Fibroblast of the aortic adventitia (primary cell): ENCODE data around the gene OR6C74. TPM values are rescaled to one million over a fixed set of nuclear protein-coding genes. Genes with fewer than 3 reads are reported as not detected.

Experiments
- DNase-seq: peaks from one replicate; pipeline ENCODE4 v3.0.0-alpha.2; 2010; ENCODE audit warnings: low read depth
- H3K4me3 ChIP-seq: 2 replicates; pipeline ENCODE4 v1.5.1; 2011; ENCODE audit warnings: low read depth, mild to moderate bottlenecking, control low read depth, low read length, moderate library complexity
- total RNA-seq: library from RNA; depleted of rRNA; stranded (reverse); fragments of >200 nt; gene quantifications from 2 replicates; pipeline ENCODE4 v1.2.3, GENCODE V29; 2012; ENCODE audit warnings: low replicate concordance
- TF ChIP-seq, protein P1 (sequence below): IDR thresholded peaks from 2 replicates; pipeline ENCODE4 v1.5.1; 2011; ENCODE audit warnings: mild to moderate bottlenecking, low read length, control low read depth, inconsistent platforms; ENCODE audit not compliant: insufficient read depth

The OR6C74 gene
- total RNA-seq, 1 donor = not detected

DNA sequence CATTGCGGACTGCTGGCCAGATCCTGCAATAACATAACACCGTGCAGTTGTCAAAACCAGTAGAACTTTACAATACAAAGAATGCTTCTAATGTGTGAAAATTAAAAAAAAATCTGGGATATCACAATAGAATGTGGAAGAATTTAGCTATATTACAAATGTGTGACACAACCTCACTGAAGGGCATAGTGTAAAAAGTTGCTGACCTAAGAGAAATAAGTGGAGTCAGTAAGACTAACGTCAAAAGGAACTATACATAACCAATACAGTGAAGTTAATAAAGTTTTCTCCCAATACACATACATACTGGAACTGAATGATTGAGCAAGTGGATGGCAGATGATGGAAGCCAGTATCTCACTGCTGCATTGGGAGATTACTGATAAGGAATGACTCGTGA, 12.4 kb downstream of the OR6C74 start:
- DNase-seq = no peak
- TF ChIP-seq, protein P1, sequence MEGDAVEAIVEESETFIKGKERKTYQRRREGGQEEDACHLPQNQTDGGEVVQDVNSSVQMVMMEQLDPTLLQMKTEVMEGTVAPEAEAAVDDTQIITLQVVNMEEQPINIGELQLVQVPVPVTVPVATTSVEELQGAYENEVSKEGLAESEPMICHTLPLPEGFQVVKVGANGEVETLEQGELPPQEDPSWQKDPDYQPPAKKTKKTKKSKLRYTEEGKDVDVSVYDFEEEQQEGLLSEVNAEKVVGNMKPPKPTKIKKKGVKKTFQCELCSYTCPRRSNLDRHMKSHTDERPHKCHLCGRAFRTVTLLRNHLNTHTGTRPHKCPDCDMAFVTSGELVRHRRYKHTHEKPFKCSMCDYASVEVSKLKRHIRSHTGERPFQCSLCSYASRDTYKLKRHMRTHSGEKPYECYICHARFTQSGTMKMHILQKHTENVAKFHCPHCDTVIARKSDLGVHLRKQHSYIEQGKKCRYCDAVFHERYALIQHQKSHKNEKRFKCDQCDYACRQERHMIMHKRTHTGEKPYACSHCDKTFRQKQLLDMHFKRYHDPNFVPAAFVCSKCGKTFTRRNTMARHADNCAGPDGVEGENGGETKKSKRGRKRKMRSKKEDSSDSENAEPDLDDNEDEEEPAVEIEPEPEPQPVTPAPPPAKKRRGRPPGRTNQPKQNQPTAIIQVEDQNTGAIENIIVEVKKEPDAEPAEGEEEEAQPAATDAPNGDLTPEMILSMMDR = no peak
- no peak overlapping the region for H3K4me3 ChIP-seq

DNA sequence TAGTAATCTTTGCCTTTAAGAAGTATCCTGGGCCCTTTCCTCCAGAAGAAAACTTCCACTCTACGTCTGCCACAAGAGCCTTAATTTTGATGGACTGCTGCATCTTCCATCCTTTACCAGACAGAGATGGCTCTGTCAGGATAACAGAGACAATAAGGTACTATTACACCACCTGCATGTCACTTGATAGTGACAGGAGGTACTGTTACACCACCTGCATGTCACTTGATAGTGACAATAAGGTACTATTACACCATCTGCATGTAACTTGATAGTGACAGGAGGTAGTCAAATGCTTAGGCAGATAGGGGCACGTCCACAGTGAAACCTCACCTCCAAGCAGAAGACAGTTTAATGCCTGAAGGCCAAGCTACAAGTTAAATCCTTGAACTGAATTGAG, 13.9 kb downstream of the OR6C74 start:
- no peak overlapping the region for H3K4me3 ChIP-seq
- DNase-seq = no peak
- TF ChIP-seq, protein P1 = no peak

DNA sequence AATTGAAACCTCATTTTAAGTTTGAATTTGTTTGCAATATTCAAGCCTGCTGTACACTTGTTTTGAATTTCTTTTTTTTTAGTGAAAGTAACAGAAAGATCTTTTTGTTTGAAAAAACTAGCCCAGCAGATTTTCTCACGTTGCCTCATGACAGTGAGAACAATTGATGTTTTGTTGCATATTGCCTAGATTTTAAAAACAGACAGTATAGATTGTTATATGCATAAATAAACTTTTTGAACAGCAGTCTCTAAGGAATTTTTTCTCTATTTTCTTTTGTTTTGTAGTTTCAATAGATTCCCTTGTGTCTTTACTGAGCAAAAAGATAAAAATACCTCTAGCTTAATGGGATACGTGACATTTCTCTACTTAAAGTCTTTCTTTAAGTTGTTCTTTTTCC, 36.6 kb downstream of the OR6C74 start:
- DNase-seq = no peak
- TF ChIP-seq, protein P1 = no peak
- H3K4me3 ChIP-seq = no peak overlapping the region

DNA sequence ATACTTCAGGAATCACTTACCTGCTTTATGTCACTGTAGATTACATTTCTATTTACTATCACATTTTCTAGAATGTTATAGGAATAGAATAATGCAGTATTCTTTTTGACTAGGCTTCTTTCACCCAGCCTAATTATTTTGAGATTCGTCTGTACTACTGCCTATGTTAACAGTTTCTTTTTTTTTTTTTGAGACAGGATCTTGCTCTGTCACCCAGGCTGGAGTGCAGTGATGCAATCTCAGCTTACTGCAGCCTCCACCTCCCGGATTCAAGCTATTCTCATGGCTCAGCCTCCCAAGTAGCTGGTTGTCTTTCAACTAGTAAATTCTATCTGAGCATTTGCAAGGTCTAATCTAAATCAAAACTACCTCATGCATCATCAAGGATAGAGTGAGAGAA, 45.6 kb downstream of the OR6C74 start:
- TF ChIP-seq, protein P1 = no peak
- no peak overlapping the region for H3K4me3 ChIP-seq
- no peak for DNase-seq

Other genes with a start within 250 kb of the OR6C74 start
- not detected in 2 replicates for gene NEUROD4, start 224.6 kb upstream of the OR6C74 start, total RNA-seq
- not detected in 2 replicates for gene OR9K2, start 118.2 kb upstream of the OR6C74 start, total RNA-seq
- not detected in 2 replicates for gene OR10A7, start 23.6 kb upstream of the OR6C74 start, total RNA-seq
- not detected in 2 replicates for gene OR6C6, start 52.0 kb downstream of the OR6C74 start, total RNA-seq
- not detected in 2 replicates for gene OR6C1, start 69.7 kb downstream of the OR6C74 start, total RNA-seq
- not detected in 2 replicates for gene OR6C3, start 86.1 kb downstream of the OR6C74 start, total RNA-seq
- not detected in 2 replicates for gene OR6C75, start 118.4 kb downstream of the OR6C74 start, total RNA-seq
- not detected in 2 replicates for gene OR6C65, start 155.9 kb downstream of the OR6C74 start, total RNA-seq
- gene OR6C76, start 181.6 kb downstream of the OR6C74 start, total RNA-seq = not detected in 2 replicates
- not detected in 2 replicates for gene OR6C2, start 199.5 kb downstream of the OR6C74 start, total RNA-seq
- gene OR6C70, start 225.5 kb downstream of the OR6C74 start, total RNA-seq = not detected in 2 replicates
- gene OR6C68, start 247.8 kb downstream of the OR6C74 start, total RNA-seq = not detected in 2 replicates